Erythroblast (primary cell): ENCODE data around the gene FOXC1.

ENCODE experiments used
- GATA1 ChIP-seq: IDR thresholded peaks from 2 replicates; pipeline ENCODE4 v1.6.1; 2011; ENCODE audit warnings: low read depth, mild to moderate bottlenecking, control low read depth, low read length, moderate library complexity
- POLR2A ChIP-seq: IDR thresholded peaks from 2 replicates; pipeline ENCODE4 v1.6.1; 2011; ENCODE audit warnings: mild to moderate bottlenecking, low read length

DNA sequence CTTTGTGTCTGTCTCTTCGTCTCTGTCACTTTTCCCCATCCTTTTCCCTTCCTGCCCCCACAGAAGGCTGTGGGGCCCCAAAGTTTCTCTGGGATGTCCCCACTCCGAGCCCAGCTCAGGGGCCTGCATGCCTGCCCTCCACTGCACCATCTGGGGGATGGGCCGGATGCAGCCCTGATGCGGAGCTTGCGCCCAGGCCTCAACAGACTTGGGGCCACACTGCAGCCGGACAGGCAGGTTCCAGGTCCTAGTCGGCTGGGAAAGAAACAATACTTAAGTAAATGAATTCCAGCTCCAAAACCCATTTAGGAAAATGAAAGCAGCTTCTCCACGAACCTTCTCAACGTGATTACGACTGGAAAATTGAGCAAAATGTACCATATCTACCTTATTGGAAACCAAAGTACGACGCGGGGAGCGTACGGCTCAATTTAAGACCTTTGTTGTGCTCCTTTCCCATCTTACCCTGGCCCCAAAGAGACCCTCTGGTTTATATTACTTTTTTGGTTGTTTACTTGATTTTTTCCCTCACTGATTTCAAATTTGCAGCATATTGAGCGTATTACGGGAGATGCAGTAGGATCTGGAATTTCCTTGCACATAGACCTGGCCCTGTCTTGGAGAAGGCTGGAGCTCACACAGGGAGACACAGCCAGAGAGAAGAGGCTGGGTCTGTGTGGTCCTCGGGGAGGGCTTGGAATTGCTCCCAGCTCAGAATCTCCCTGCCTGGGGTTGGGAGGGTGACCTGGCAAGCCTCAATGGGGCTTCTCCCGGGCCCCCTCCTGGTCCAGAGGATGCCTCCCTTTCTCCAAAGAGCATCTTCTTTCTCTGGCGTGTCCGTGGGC lies 8.0 kb downstream of the FOXC1 start:
- TF ChIP-seq POLR2A (no peak), GATA1 (no peak)
